Neuronal stem cell (in vitro differentiated cells): ENCODE measurements around the gene RPS27A.
"Not testable (repeated sequence)": the region's sequence is repeated elsewhere in the genome, so short reads cannot be mapped to it uniquely, and the experiment has no call there.

Source experiments
- DNase-seq: peaks from one replicate; pipeline ENCODE4 v3.0.0-alpha.2; 2013; ENCODE audit warnings: low spot score
- H2AFZ ChIP-seq: one replicate; pipeline ENCODE4 v1.6.1; 2013; ENCODE audit warnings: mild to moderate bottlenecking, low read length, inconsistent platforms
- H2AK5ac ChIP-seq: 2 replicates; pipeline ENCODE4 v1.6.1; 2013; ENCODE audit warnings: low read depth, mild to moderate bottlenecking, inconsistent platforms, low read length, moderate library complexity, mixed read lengths
- H2BK120ac ChIP-seq: 2 replicates; pipeline ENCODE4 v1.6.1; 2013; ENCODE audit warnings: low read depth, mild to moderate bottlenecking, inconsistent platforms, low read length, moderate library complexity, mixed read lengths
- H2BK12ac ChIP-seq: one replicate; pipeline ENCODE4 v1.6.1; 2013; ENCODE audit warnings: low read length, inconsistent platforms
- H2BK15ac ChIP-seq: 2 replicates; pipeline ENCODE4 v1.6.1; 2013; ENCODE audit warnings: mild to moderate bottlenecking, low read length, inconsistent platforms, mixed read lengths
- H2BK5ac ChIP-seq: one replicate; pipeline ENCODE4 v1.6.1; 2013; ENCODE audit warnings: inconsistent platforms, mild to moderate bottlenecking, low read length, moderate library complexity
- H3K14ac ChIP-seq: one replicate; pipeline ENCODE4 v1.6.1; 2013; ENCODE audit warnings: low read length, inconsistent platforms
- H3K18ac ChIP-seq: 2 replicates; pipeline ENCODE4 v1.6.1; 2013; ENCODE audit warnings: low read length, inconsistent platforms
- H3K23ac ChIP-seq: 2 replicates; pipeline ENCODE4 v1.6.1; 2013; ENCODE audit warnings: low read depth, mild to moderate bottlenecking, mixed read lengths, low read length, inconsistent platforms; ENCODE audit not compliant: poor library complexity
- H3K27ac ChIP-seq: replicated peaks from 3 replicates; pipeline ENCODE4 v1.5.1; 2013; ENCODE audit warnings: low read length, inconsistent platforms
- H3K27me3 ChIP-seq, 3 experiments: 2 replicates each; pipeline ENCODE4 v1.6.1; 2013; ENCODE audit warnings: low read length in 3 of 3, mild to moderate bottlenecking in 2 of 3, inconsistent platforms in 1 of 3, low read depth in 1 of 3, mixed read lengths in 1 of 3, moderate library complexity in 1 of 3; ENCODE audit not compliant: control insufficient read depth in 3 of 3, insufficient read depth in 3 of 3
- H3K36me3 ChIP-seq, 2 donors: replicated peaks in 1 of 2; 2 replicates each; pipeline ENCODE4 v1.6.1; 2013; ENCODE audit warnings: low read length in 2 of 2; ENCODE audit not compliant: control insufficient read depth in 2 of 2, insufficient read depth in 2 of 2
- H3K4ac ChIP-seq: 2 replicates; pipeline ENCODE4 v1.6.1; 2013; ENCODE audit warnings: inconsistent platforms, mild to moderate bottlenecking, low read length, moderate library complexity
- H3K4me1 ChIP-seq, 2 donors: 1 replicate in 1 of 2; 2 replicates in 1 of 2; pipeline ENCODE4 v1.6.1; 2013; ENCODE audit warnings: low read length in 2 of 2, low read depth in 1 of 2; ENCODE audit not compliant: control insufficient read depth in 2 of 2, insufficient read depth in 1 of 2
- H3K4me2 ChIP-seq: one replicate; pipeline ENCODE4 v1.6.1; 2013; ENCODE audit warnings: mild to moderate bottlenecking, low read length, inconsistent platforms; ENCODE audit not compliant: insufficient read depth, poor library complexity, severe bottlenecking
- H3K4me3 ChIP-seq, 2 donors: 2 replicates each; pipeline ENCODE4 v1.5.1; 2013; ENCODE audit warnings: low read length in 2 of 2, mild to moderate bottlenecking in 2 of 2, inconsistent platforms in 1 of 2, moderate library complexity in 1 of 2
- H3K79me1 ChIP-seq: one replicate; pipeline ENCODE4 v1.6.1; 2013; ENCODE audit warnings: low read depth, mild to moderate bottlenecking, inconsistent platforms, low read length, moderate library complexity
- H3K9ac ChIP-seq: one replicate; pipeline ENCODE4 v1.6.1; 2013; ENCODE audit warnings: mild to moderate bottlenecking, low read depth, low read length, inconsistent platforms; ENCODE audit not compliant: poor library complexity
- H3K9me3 ChIP-seq, 2 donors: replicated peaks in 1 of 2; 2 replicates each; pipeline versions ENCODE3 to v1.6.1; 2013; ENCODE audit warnings: low read length in 2 of 2, mild to moderate bottlenecking in 2 of 2, inconsistent platforms in 1 of 2, low read depth in 1 of 2, mixed read lengths in 1 of 2, moderate library complexity in 1 of 2; ENCODE audit not compliant: control insufficient read depth in 2 of 2, insufficient read depth in 1 of 2
- H4K8ac ChIP-seq: one replicate; pipeline ENCODE4 v1.6.1; 2013; ENCODE audit warnings: low read depth, mild to moderate bottlenecking, inconsistent platforms, low read length, moderate library complexity
- H4K91ac ChIP-seq: one replicate; pipeline ENCODE4 v1.6.1; 2013; ENCODE audit warnings: low read length, low read depth, mild to moderate bottlenecking, inconsistent platforms; ENCODE audit not compliant: poor library complexity
- WGBS, 2 donors: extraction: QIAGEN DNeasy Blood & Tissue Kit; methylation state at CpG; one replicate each; pipeline ENCODE4 v1.1.7; 2013; ENCODE audit warnings: missing lambda C conversion rate in 2 of 2, mixed read lengths in 1 of 2; ENCODE audit not compliant: insufficient read length in 2 of 2, insufficient replicate concordance in 1 of 2; ENCODE audit errors: extremely low coverage in 2 of 2; 5-methylcytosine and 5-hydroxymethylcytosine counted together

The RPS27A gene

DNA sequence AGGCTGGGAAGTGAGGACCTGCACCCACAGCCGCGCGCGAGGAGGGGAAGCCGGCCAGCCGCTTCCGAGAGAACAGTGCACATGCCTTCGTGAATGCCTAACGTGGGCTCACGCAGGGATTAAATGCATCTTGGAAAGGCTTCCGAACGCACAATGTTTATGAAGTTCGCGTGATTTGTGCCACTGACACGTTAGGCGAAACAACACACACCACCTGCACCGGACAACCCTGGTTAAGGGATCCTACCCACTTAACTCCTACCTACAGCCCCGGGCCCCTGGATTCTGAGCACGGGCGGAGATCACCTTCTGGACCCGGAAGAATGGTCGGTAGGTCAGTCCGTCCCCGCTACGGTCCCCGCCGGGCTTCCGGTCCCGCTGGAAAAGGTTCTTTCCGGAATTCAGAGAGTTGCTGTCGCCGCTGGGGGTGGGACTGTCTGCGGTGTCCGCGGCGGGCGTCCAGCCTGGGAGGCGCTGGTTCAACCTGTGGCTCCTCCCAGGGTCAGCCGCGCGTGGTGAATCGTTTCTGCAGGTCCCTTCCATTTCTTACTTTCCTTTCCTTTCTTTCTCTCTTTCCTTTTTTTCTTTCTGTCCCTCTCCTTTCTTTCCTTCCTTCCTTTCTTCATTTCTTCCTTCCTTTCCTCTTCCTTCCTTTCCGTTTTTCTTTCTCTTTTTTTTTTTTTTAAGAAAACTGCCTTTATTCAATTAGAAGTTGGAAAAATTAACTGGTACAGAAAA is 36.6 kb downstream of the RPS27A start, which contains the start of gene MTIF2:
Gene MTIF2 (minus strand): TSS at position 325 of the 738 bp plus-strand sequence. CDS start 5,373 bp downstream, outside the sequence.
- H4K91ac ChIP-seq: peak within 1 kb of the TSS; percentile 53
- peak within 1 kb of the TSS; percentile 77 to 93 for H3K4me3 ChIP-seq
- peak within 1 kb of the TSS; percentile 87 for H2AFZ ChIP-seq
- WGBS, 2 donors: no CpG with 5 or more reads among the region's 43 CpGs
- H2AK5ac ChIP-seq: no peak within 1 kb of the TSS
- H2BK120ac ChIP-seq: no peak within 1 kb of the TSS
- peak within 1 kb of the TSS; percentile 93 for H3K18ac ChIP-seq
- no peaks in the 10 kb centered on the region for H3K4me1 ChIP-seq
- H2BK5ac ChIP-seq: peak within 1 kb of the TSS; percentile 20
- no peak within 1 kb of the TSS for H3K14ac ChIP-seq
- no peaks in the 10 kb centered on the region for H3K9me3 ChIP-seq
- peak; percentile 81 for DNase-seq
- peaks cover 4 to 22% of the 10 kb centered on the region in 2 donors for H3K36me3 ChIP-seq
- H3K27me3 ChIP-seq: no peaks in the 10 kb centered on the region
- peak within 1 kb of the TSS; percentile 83 for H4K8ac ChIP-seq
- no peaks in the 10 kb centered on the region for H3K79me1 ChIP-seq
- peak within 1 kb of the TSS; percentile 65 for H3K27ac ChIP-seq
- H3K9ac ChIP-seq: peak within 1 kb of the TSS; percentile 90
- no peak within 1 kb of the TSS for H2BK15ac ChIP-seq
- peak within 1 kb of the TSS; percentile 75 for H3K23ac ChIP-seq
- no peak within 1 kb of the TSS for H2BK12ac ChIP-seq
- peak within 1 kb of the TSS; percentile 74 for H3K4me2 ChIP-seq
- no peak within 1 kb of the TSS for H3K4ac ChIP-seq

DNA sequence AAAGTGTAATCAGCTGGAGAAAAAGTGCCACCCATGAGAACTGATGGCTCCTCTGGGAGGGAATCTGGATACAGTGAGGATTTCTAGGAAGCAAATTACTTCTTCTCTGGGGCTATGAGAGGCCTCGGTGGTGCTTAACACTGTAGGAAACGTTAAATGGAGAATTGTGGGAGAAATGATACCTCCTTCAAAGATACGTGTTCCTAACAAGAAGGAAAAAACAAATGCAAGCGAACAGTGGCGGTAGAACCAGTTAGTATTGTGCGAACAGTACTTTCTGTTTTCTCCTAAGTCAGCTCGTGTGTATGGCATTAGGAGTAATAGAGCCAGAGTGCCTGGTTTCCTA is 37.1 kb downstream of the RPS27A start:
- Histone ChIP-seq H2AFZ (peak overlapping the region; percentile 87), H2BK5ac (no peak overlapping the region), H3K14ac (no peak overlapping the region), H3K18ac (no peak overlapping the region), H2BK12ac (no peak overlapping the region), H3K4me1 (no peaks in the 10 kb centered on the region), H3K4me3 (peak overlapping the region in 1 of 2 donors; percentile 77), H3K79me1 (no peaks in the 10 kb centered on the region), H3K4ac (no peak overlapping the region), H2BK15ac (no peak overlapping the region), H3K27ac (no peak overlapping the region), H3K36me3 (peaks cover 0 to 18% of the 10 kb centered on the region in 2 donors), H2AK5ac (no peak overlapping the region), H3K23ac (no peak overlapping the region), H4K8ac (no peak overlapping the region), H3K27me3 (no peaks in the 10 kb centered on the region), H2BK120ac (no peak overlapping the region), H4K91ac (no peak overlapping the region), H3K9me3 (no peaks in the 10 kb centered on the region), H3K9ac (no peak overlapping the region), H3K4me2 (no peak overlapping the region)
- DNase-seq: no peak
- no CpG with 5 or more reads among the region's 7 CpGs for WGBS, 2 donors

DNA sequence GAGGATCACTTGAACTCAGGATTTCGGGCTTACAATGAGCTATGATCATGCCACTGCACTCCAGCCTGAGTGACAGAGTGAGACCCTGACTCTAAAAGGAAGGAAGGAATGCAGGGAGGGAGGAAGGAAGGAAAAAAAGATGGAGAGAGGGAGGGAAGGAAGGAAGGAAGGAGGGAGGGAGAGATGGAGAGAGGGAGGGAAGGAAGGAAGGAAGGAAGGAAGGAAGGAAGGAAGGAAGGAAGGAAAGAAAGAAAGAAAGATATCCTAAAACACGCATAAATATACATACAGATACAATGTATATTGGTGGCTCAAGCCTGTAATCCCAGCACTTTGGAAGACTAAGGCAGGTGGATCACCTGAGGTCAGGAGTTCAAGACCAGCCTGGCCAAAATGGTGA is 41.9 kb downstream of the RPS27A start:
- not testable (repeated sequence) for H3K9ac ChIP-seq, H2BK15ac ChIP-seq, H4K91ac ChIP-seq, H3K23ac ChIP-seq, H3K9me3 ChIP-seq, H3K14ac ChIP-seq, H2AK5ac ChIP-seq, H3K4me2 ChIP-seq, H3K27ac ChIP-seq, DNase-seq, H2BK120ac ChIP-seq, H2AFZ ChIP-seq, H2BK12ac ChIP-seq, H3K18ac ChIP-seq, H3K4me1 ChIP-seq, H3K36me3 ChIP-seq, H3K4ac ChIP-seq, H3K79me1 ChIP-seq, H3K27me3 ChIP-seq, H3K4me3 ChIP-seq, H4K8ac ChIP-seq, H2BK5ac ChIP-seq
- WGBS, 2 donors: no CpG with 5 or more reads among the region's 2 CpGs

DNA sequence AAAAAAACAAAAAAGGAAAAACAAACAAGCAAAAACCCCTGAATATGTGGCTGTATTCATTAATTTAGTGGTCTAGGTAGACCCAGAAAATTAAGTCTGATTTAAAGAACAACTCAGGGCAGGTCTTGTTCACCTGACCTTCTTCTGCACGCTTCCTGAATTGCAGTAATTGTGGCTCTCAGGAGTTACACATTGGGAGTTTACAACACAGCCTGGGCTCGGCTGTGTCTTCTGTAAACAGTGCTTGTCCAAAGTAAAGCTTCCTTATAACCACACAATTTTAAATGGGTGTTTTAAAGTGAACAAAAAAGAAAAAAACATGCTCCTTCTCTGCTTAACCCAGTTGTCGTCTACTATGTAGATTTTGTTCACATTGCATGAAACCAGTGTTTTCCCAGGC is 44.8 kb downstream of the RPS27A start:
- Histone ChIP-seq H3K4me1 (peaks cover 4 to 6% of the 10 kb centered on the region in 2 donors), H3K18ac (no peak overlapping the region), H3K27ac (no peak overlapping the region), H3K9ac (no peak overlapping the region), H3K4me3 (no peak overlapping the region), H2BK12ac (no peak overlapping the region), H3K14ac (no peak overlapping the region), H4K8ac (no peak overlapping the region), H2AK5ac (no peak overlapping the region), H3K4ac (no peak overlapping the region), H3K36me3 (peaks cover 0 to under 1% of the 10 kb centered on the region in 2 donors), H4K91ac (no peak overlapping the region), H2BK5ac (no peak overlapping the region), H2BK15ac (no peak overlapping the region), H3K9me3 (no peaks in the 10 kb centered on the region), H3K4me2 (no peak overlapping the region), H2AFZ (no peak overlapping the region), H3K23ac (no peak overlapping the region), H2BK120ac (no peak overlapping the region), H3K27me3 (no peaks in the 10 kb centered on the region), H3K79me1 (no peaks in the 10 kb centered on the region)
- WGBS, 2 donors: no CpG with 5 or more reads among the region's 3 CpGs
- DNase-seq: no peak
